ENCODE results near the gene FETUB. TPM values are rescaled to one million over a fixed set of nuclear protein-coding genes. Genes with fewer than 3 reads are reported as not detected.

FETUB gene
- total and polyA plus RNA-seq, 2 donors (not counting 1 experiment from before 2014, with no cell fraction given) = not detected

Small RNAs within 50 kb of the gene (small RNA-seq; reads per million reads assigned to genes)
- gene RF00017 (ENCODE audit: insufficient read length, low read depth, low replicate concordance) = not detected

Other genes with a start within 250 kb of the FETUB start
- gene CRYGS, start 96.0 kb upstream of the FETUB start, total RNA-seq = 10.3 and 10.9 TPM in 2 replicates
- gene CRYGS, start 96.0 kb upstream of the FETUB start, polyA plus RNA-seq = 3.4 and 3.6 TPM in 2 replicates
- 17.3 and 21.4 TPM in 2 replicates for gene TBCCD1, start 73.1 kb upstream of the FETUB start, total RNA-seq
- gene TBCCD1, start 73.1 kb upstream of the FETUB start, polyA plus RNA-seq = 12.5 and 15.9 TPM in 2 replicates
- 27.7 and 28.5 TPM in 2 replicates for gene DNAJB11, start 69.7 kb upstream of the FETUB start, total RNA-seq
- 17.9 and 79.5 TPM in 2 replicates for gene DNAJB11, start 69.7 kb upstream of the FETUB start, polyA plus RNA-seq
- not detected in 2 replicates for gene AHSG, start 27.3 kb upstream of the FETUB start, total RNA-seq
- gene AHSG, start 27.3 kb upstream of the FETUB start, polyA plus RNA-seq = not detected in 2 replicates
- not detected in 2 replicates for gene HRG, start 25.6 kb downstream of the FETUB start, total RNA-seq
- not detected in 2 replicates for gene HRG, start 25.6 kb downstream of the FETUB start, polyA plus RNA-seq
- not detected in 2 replicates for gene KNG1, start 77.0 kb downstream of the FETUB start, total RNA-seq
- gene KNG1, start 77.0 kb downstream of the FETUB start, polyA plus RNA-seq = not detected in 2 replicates
- gene EIF4A2, start 143.2 kb downstream of the FETUB start, total RNA-seq = 490 and 506 TPM in 2 replicates
- gene EIF4A2, start 143.2 kb downstream of the FETUB start, polyA plus RNA-seq = 547 and 1,798 TPM in 2 replicates
- 17.8 and 21.0 TPM in 2 replicates for gene RFC4, start 166.1 kb downstream of the FETUB start, total RNA-seq
- gene RFC4, start 166.1 kb downstream of the FETUB start, polyA plus RNA-seq = 20.5 and 23.5 TPM in 2 replicates
- not detected in 2 replicates for gene ADIPOQ, start 202.3 kb downstream of the FETUB start, total RNA-seq
- not detected in 2 replicates for gene ADIPOQ, start 202.3 kb downstream of the FETUB start, polyA plus RNA-seq